ENCODE data around the gene FBF1.

GRCh38 chr17:75909051-75909811, 31.6 kb downstream of the FBF1 start:
- TF ChIP-seq, protein P1, sequence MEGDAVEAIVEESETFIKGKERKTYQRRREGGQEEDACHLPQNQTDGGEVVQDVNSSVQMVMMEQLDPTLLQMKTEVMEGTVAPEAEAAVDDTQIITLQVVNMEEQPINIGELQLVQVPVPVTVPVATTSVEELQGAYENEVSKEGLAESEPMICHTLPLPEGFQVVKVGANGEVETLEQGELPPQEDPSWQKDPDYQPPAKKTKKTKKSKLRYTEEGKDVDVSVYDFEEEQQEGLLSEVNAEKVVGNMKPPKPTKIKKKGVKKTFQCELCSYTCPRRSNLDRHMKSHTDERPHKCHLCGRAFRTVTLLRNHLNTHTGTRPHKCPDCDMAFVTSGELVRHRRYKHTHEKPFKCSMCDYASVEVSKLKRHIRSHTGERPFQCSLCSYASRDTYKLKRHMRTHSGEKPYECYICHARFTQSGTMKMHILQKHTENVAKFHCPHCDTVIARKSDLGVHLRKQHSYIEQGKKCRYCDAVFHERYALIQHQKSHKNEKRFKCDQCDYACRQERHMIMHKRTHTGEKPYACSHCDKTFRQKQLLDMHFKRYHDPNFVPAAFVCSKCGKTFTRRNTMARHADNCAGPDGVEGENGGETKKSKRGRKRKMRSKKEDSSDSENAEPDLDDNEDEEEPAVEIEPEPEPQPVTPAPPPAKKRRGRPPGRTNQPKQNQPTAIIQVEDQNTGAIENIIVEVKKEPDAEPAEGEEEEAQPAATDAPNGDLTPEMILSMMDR (conservative IDR thresholded peaks at IDR 0.05; ENCODE audit: low read length), result no peak
- no peak for TF ChIP-seq EZH2phosphoT487 (IDR thresholded peaks at IDR 0.05; ENCODE audit: borderline replicate concordance)
